IPS-18a (cell line): ENCODE data around the gene OMA1.
A peak's percentile ranks its signal among the peaks of the same experiment; 100 is the strongest.
"Not testable (repeated sequence)": the region's sequence is repeated elsewhere in the genome, so short reads cannot be mapped to it uniquely, and the experiment has no call there.

Experiments
- H3K27ac ChIP-seq: one replicate; pipeline ENCODE4 v1.5.1; 2013; ENCODE audit warnings: low read length
- H3K27me3 ChIP-seq: one replicate; pipeline ENCODE4 v1.6.1; 2013; ENCODE audit warnings: mild to moderate bottlenecking, low read length; ENCODE audit not compliant: control insufficient read depth, insufficient read depth
- H3K36me3 ChIP-seq: one replicate; pipeline ENCODE4 v1.6.1; 2013; ENCODE audit warnings: low read depth, low read length; ENCODE audit not compliant: control insufficient read depth
- H3K4me1 ChIP-seq: one replicate; pipeline ENCODE4 v1.6.1; 2013; ENCODE audit warnings: low read depth, low read length; ENCODE audit not compliant: control insufficient read depth
- H3K4me3 ChIP-seq: one replicate; pipeline ENCODE4 v1.5.1; 2013; ENCODE audit warnings: low read length
- H3K9ac ChIP-seq: one replicate; pipeline ENCODE4 v1.6.1; 2013; ENCODE audit warnings: mild to moderate bottlenecking, low read length, moderate library complexity
- H3K9me3 ChIP-seq: one replicate; pipeline ENCODE4 v1.6.1; 2013; ENCODE audit warnings: low read depth, low read length; ENCODE audit not compliant: control insufficient read depth

Gene OMA1

GRCh38 chr1:58548371-58548770 lies 1.8 kb upstream of the OMA1 start:
- Histone ChIP-seq H3K27ac (no peak overlapping the region), H3K4me3 (no peak overlapping the region), H3K27me3 (no peaks in the 10 kb centered on the region), H3K4me1 (peaks cover 8% of the 10 kb centered on the region), H3K36me3 (no peaks in the 10 kb centered on the region), H3K9me3 (no peaks in the 10 kb centered on the region), H3K9ac (no peak overlapping the region)

- H3K27ac ChIP-seq, result no peak overlapping the region
Observed at GRCh38 chr1:58545591-58546519, 671 bp downstream of the OMA1 start.

GRCh38 chr1:58543260-58543659 lies 3.3 kb downstream of the OMA1 start:
- H3K27ac ChIP-seq, result no peak overlapping the region
- no peaks in the 10 kb centered on the region for H3K27me3 ChIP-seq
- H3K4me1 ChIP-seq, result peaks cover 8% of the 10 kb centered on the region
- H3K4me3 ChIP-seq, result no peak overlapping the region
- H3K9ac ChIP-seq, result no peak overlapping the region
- H3K36me3 ChIP-seq, result no peaks in the 10 kb centered on the region
- H3K9me3 ChIP-seq, result no peaks in the 10 kb centered on the region

More at GRCh38 chr1:58545591-58546519, 671 bp downstream of the OMA1 start:
- H3K27me3 ChIP-seq, result no peaks in the 10 kb centered on the region
- H3K4me3 ChIP-seq, result peak overlapping the region; percentile 82
- H3K9ac ChIP-seq, result peak overlapping the region; percentile 69
- H3K36me3 ChIP-seq, result no peaks in the 10 kb centered on the region
- H3K4me1 ChIP-seq, result peaks cover 8% of the 10 kb centered on the region
- H3K9me3 ChIP-seq, result no peaks in the 10 kb centered on the region

GRCh38 chr1:58539553-58539952 lies 7.0 kb downstream of the OMA1 start:
- Histone ChIP-seq H3K9me3 (no peaks in the 10 kb centered on the region), H3K27ac (no peak overlapping the region), H3K4me1 (no peaks in the 10 kb centered on the region), H3K27me3 (no peaks in the 10 kb centered on the region), H3K4me3 (no peak overlapping the region), H3K9ac (no peak overlapping the region), H3K36me3 (no peaks in the 10 kb centered on the region)

- H3K27ac ChIP-seq, result no peak overlapping the region
- H3K27me3 ChIP-seq, result no peaks in the 10 kb centered on the region
- H3K9me3 ChIP-seq, result no peaks in the 10 kb centered on the region
- no peaks in the 10 kb centered on the region for H3K4me1 ChIP-seq
- H3K9ac ChIP-seq, result no peak overlapping the region
- H3K4me3 ChIP-seq, result no peak overlapping the region
- no peaks in the 10 kb centered on the region for H3K36me3 ChIP-seq
Observed at GRCh38 chr1:58538821-58539220, 7.7 kb downstream of the OMA1 start.

- not testable (repeated sequence) for H3K36me3 ChIP-seq, H3K9me3 ChIP-seq, H3K9ac ChIP-seq, H3K4me1 ChIP-seq, H3K27ac ChIP-seq, H3K27me3 ChIP-seq, H3K4me3 ChIP-seq
Observed at GRCh38 chr1:58531842-58532241, 14.7 kb downstream of the OMA1 start.

GRCh38 chr1:58529284-58529683 lies 17.2 kb downstream of the OMA1 start:
- Histone ChIP-seq H3K9ac (no peak overlapping the region), H3K4me3 (no peak overlapping the region), H3K36me3 (no peaks in the 10 kb centered on the region), H3K9me3 (no peaks in the 10 kb centered on the region), H3K4me1 (no peaks in the 10 kb centered on the region), H3K27ac (no peak overlapping the region), H3K27me3 (no peaks in the 10 kb centered on the region)

GRCh38 chr1:58528518-58528917 lies 18.0 kb downstream of the OMA1 start:
- no peak overlapping the region for H3K9ac ChIP-seq
- no peak overlapping the region for H3K27ac ChIP-seq
- H3K36me3 ChIP-seq, result no peaks in the 10 kb centered on the region
- no peaks in the 10 kb centered on the region for H3K4me1 ChIP-seq
- H3K27me3 ChIP-seq, result no peaks in the 10 kb centered on the region
- no peak overlapping the region for H3K4me3 ChIP-seq
- H3K9me3 ChIP-seq, result no peaks in the 10 kb centered on the region

- no peak overlapping the region for H3K9ac ChIP-seq
- H3K4me3 ChIP-seq, result no peak overlapping the region
- no peaks in the 10 kb centered on the region for H3K4me1 ChIP-seq
- H3K27me3 ChIP-seq, result no peaks in the 10 kb centered on the region
- no peaks in the 10 kb centered on the region for H3K9me3 ChIP-seq
- no peak overlapping the region for H3K27ac ChIP-seq
- H3K36me3 ChIP-seq, result no peaks in the 10 kb centered on the region
Observed at GRCh38 chr1:58524353-58524945, 22.1 kb downstream of the OMA1 start.

- Histone ChIP-seq H3K27ac (no peak overlapping the region), H3K4me3 (no peak overlapping the region), H3K36me3 (no peaks in the 10 kb centered on the region), H3K4me1 (no peaks in the 10 kb centered on the region), H3K9ac (no peak overlapping the region), H3K9me3 (no peaks in the 10 kb centered on the region), H3K27me3 (no peaks in the 10 kb centered on the region)
Observed at GRCh38 chr1:58515794-58516401, 30.6 kb downstream of the OMA1 start.

GRCh38 chr1:58513956-58514355 lies 32.6 kb downstream of the OMA1 start:
- Histone ChIP-seq H3K27ac (no peak overlapping the region), H3K9ac (no peak overlapping the region), H3K9me3 (no peaks in the 10 kb centered on the region), H3K36me3 (no peaks in the 10 kb centered on the region), H3K4me1 (no peaks in the 10 kb centered on the region), H3K4me3 (no peak overlapping the region), H3K27me3 (no peaks in the 10 kb centered on the region)
